K562 (cell line): Measurements from ENCODE around the gene ZNF665. TPM values are rescaled to one million over a fixed set of nuclear protein-coding genes. Genes with fewer than 3 reads are reported as not detected.

ENCODE experiments used
- BCL6 ChIP-seq: fragments of 250-450 bp; sonication (Bioruptor Pico); IDR thresholded peaks from 2 replicates; pipeline ENCODE4 v1.4.0; 2020
- BRD4 ChIP-seq: fragments of 200-600 bp; sonication (generic); IDR thresholded peaks from 2 replicates; pipeline ENCODE4 v1.6.1; 2017; ENCODE audit warnings: inconsistent platforms
- BRF1 ChIP-seq: IDR thresholded peaks from 3 replicates; pipeline ENCODE4 v1.6.1; 2011; ENCODE audit warnings: borderline replicate concordance, mild to moderate bottlenecking; ENCODE audit not compliant: insufficient read length; ENCODE audit errors: extremely low read depth
- CREM ChIP-seq: IDR thresholded peaks from 2 replicates; pipeline ENCODE4 v1.6.1; 2014; ENCODE audit warnings: antibody characterized with exemption, low read depth
- DNMT1 ChIP-seq: fragments of 450-650 bp; IDR thresholded peaks from 2 replicates; pipeline ENCODE4 v1.6.1; 2016; ENCODE audit warnings: antibody characterized with exemption, mild to moderate bottlenecking
- ETV5 ChIP-seq: sonication (generic); formaldehyde crosslinking; IDR thresholded peaks from 2 replicates; pipeline ENCODE4 v1.4.0; 2020; ENCODE audit warnings: low read depth, mild to moderate bottlenecking, missing genetic modification reagents
- ETV6 ChIP-seq, 3 experiments: fragments of 150-350 bp in 1 of 3; sonication (generic) in 1 of 3; formaldehyde crosslinking in 1 of 3; IDR thresholded peaks; 2 replicates each; pipeline versions ENCODE4 v1.6.1 to v1.8.0; 2014 to 2022; ENCODE audit warnings: borderline replicate concordance in 2 of 3, low read depth in 2 of 3, antibody characterized with exemption in 1 of 3, low read length in 1 of 3, mild to moderate bottlenecking in 1 of 3, missing genetic modification reagents in 1 of 3
- HNRNPH1 ChIP-seq: fragments of 200-400 bp; formaldehyde crosslinking; optimal IDR thresholded peaks from 2 replicates; pipeline ENCODE3; 2017; ENCODE audit warnings: low read depth, mild to moderate bottlenecking, low read length, moderate library complexity
- ID3 ChIP-seq, 2 experiments: fragments of 250-450 bp in 1 of 2; fragments of 450-650 bp in 1 of 2; sonication (Bioruptor Pico) in 1 of 2; IDR thresholded peaks; 2 replicates each; pipeline versions ENCODE4 v1.6.1 to v1.8.0; 2016 to 2021; ENCODE audit warnings: mild to moderate bottlenecking in 2 of 2, moderate library complexity in 2 of 2, missing compliant biosample characterization in 1 of 2, missing genetic modification characterization in 1 of 2
- KAT7 ChIP-seq: sonication (generic); formaldehyde crosslinking; IDR thresholded peaks from 2 replicates; pipeline ENCODE4 v1.8.0; 2022; ENCODE audit warnings: missing genetic modification reagents, mild to moderate bottlenecking, borderline replicate concordance
- MAFF ChIP-seq: IDR thresholded peaks from 2 replicates; pipeline ENCODE4 v1.6.1; 2012; ENCODE audit warnings: low read length, improper control_type of control experiment
- MECOM ChIP-seq: fragments of 250-450 bp; sonication (Bioruptor Pico); IDR thresholded peaks from 2 replicates; pipeline ENCODE4 v1.8.0; 2022; ENCODE audit warnings: inconsistent platforms
- POLR3G ChIP-seq: IDR thresholded peaks from 2 replicates; pipeline ENCODE4 v1.6.1; 2011; ENCODE audit not compliant: insufficient read length, insufficient replicate concordance; ENCODE audit errors: extremely low read depth
- RBM22 ChIP-seq: fragments of 200-400 bp; formaldehyde crosslinking; IDR thresholded peaks from 2 replicates; pipeline ENCODE4 v1.6.1; 2018; ENCODE audit warnings: low read length, low read depth; ENCODE audit not compliant: poor library complexity, severe bottlenecking
- RHOXF2B ChIP-seq: fragments of 250-450 bp; sonication (Bioruptor Pico); conservative IDR thresholded peaks from 2 replicates; pipeline ENCODE4 v1.5.1; 2021
- SP1 ChIP-seq: sonication (generic); formaldehyde crosslinking; IDR thresholded peaks from 2 replicates; pipeline ENCODE4 v1.8.1; 2022; ENCODE audit warnings: mild to moderate bottlenecking, missing genetic modification reagents
- TCF7 ChIP-seq: sonication (generic); IDR thresholded peaks from 2 replicates; pipeline ENCODE4 v1.6.1; 2016; ENCODE audit warnings: antibody characterized with exemption, borderline replicate concordance
- TFAM ChIP-seq: fragments of 250-450 bp; sonication (Bioruptor Pico); conservative IDR thresholded peaks from 2 replicates; pipeline ENCODE4 v1.5.0; 2021; ENCODE audit warnings: mild to moderate bottlenecking, moderate library complexity
- THAP7 ChIP-seq: fragments of 250-450 bp; sonication (Bioruptor Pico); IDR thresholded peaks from 2 replicates; pipeline ENCODE4 v1.5.0; 2021
- THRAP3 ChIP-seq: fragments of 450-650 bp; IDR thresholded peaks from 2 replicates; pipeline ENCODE4 v1.6.1; 2016; ENCODE audit warnings: mild to moderate bottlenecking, inconsistent platforms, borderline replicate concordance
- WHSC1 ChIP-seq: IDR thresholded peaks from one replicate; pipeline ENCODE4 v1.6.1; 2012; ENCODE audit warnings: low read length, control low read depth, inconsistent platforms
- ZBTB8A ChIP-seq: fragments of 450-650 bp; IDR thresholded peaks from 2 replicates; pipeline ENCODE4 v1.6.1; 2018; ENCODE audit warnings: mild to moderate bottlenecking, moderate library complexity; ENCODE audit not compliant: partially characterized antibody
- ZFPM2 ChIP-seq: fragments of 250-450 bp; sonication (Bioruptor Pico); IDR thresholded peaks from 2 replicates; pipeline ENCODE4 v1.5.1; 2022; ENCODE audit warnings: mild to moderate bottlenecking
- ZKSCAN8 ChIP-seq: fragments of 200-800 bp; sonication (Bioruptor generic); IDR thresholded peaks from 2 replicates; pipeline ENCODE4 v1.6.1; 2016; ENCODE audit warnings: missing genetic modification characterization, missing compliant biosample characterization
- ZNF518B ChIP-seq: fragments of 250-450 bp; sonication (Bioruptor Pico); IDR thresholded peaks from 2 replicates; pipeline ENCODE4 v1.5.0; 2021; ENCODE audit warnings: mild to moderate bottlenecking, moderate library complexity
- ZNF584 ChIP-seq: fragments of 200-800 bp; sonication (Bioruptor generic); IDR thresholded peaks from 2 replicates; pipeline ENCODE4 v1.6.1; 2016; ENCODE audit warnings: low read depth, mild to moderate bottlenecking, missing genetic modification characterization, missing compliant biosample characterization
- ZSCAN29 ChIP-seq: fragments of 450-650 bp; IDR thresholded peaks from 2 replicates; pipeline ENCODE4 v1.6.1; 2017
- polyA plus RNA-seq, 8 experiments: library from polyadenylated mRNA; depleted of rRNA in 4 of 8; stranded (reverse) in 5 of 8; unstranded in 3 of 8; fragments of >200 nt; fragmentation: Nextera tagmentation in 2 of 8; fragmentation: Illumina TruSeq in 1 of 8; extraction: Ambion mirVana in 2 of 8; extraction: Trizol in 1 of 8; gene quantifications; 2 replicates each; pipeline versions ENCODE4 v1.2.1 to v1.2.3, GENCODE V29; 2011 to 2014; ENCODE audit warnings: inconsistent platforms in 1 of 8, missing spikeins in 1 of 8
- total RNA-seq, 7 experiments: library from RNA; depleted of rRNA in 6 of 7; stranded (reverse); fragments of >200 nt in 6 of 7; fragmentation: Illumina TruSeq in 2 of 7; extraction: Trizol in 2 of 7; gene quantifications; 2 replicates each; pipeline versions ENCODE4 v1.2.1 to v1.2.3, GENCODE V29; 2011 to 2021; ENCODE audit warnings: low replicate concordance in 1 of 7

ZNF665 gene
- total and polyA plus RNA-seq, 9 of the 15 experiments (the other 6 are each of a cell fraction or from before 2014, with no cell fraction given): 1.9 to 7.6 (median 2.8) TPM

GRCh38 chr19:53161123-53161522 lies 32.0 kb downstream of the ZNF665 start (continued):
- 0 out of 4 replicates have a peak, but pooled peaks of 1 of the 2 experiments have one; percentile 42 for TF ChIP-seq ETV6 (IDR thresholded peaks at IDR 0.05; ENCODE audit: borderline replicate concordance in 1 of 2, low read depth in 2 of 2, low read length in 1 of 2)
- TF ChIP-seq ETV6 (CRISPR knock-in tag; IDR thresholded peaks at IDR 0.05; ENCODE audit: borderline replicate concordance): no peak
- peak; percentile 53; the same call in 1 of the 2 replicates for TF ChIP-seq ZNF584 (CRISPR knock-in tag)
- TF ChIP-seq SP1 (CRISPR knock-in tag): peak; percentile 67; the same call in 1 of the 2 replicates
- no peak for TF ChIP-seq ID3 (CRISPR knock-in tag; IDR thresholded peaks at IDR 0.05)
- TF ChIP-seq ID3 (tag; IDR thresholded peaks at IDR 0.05): peak; percentile 33; the same call in 1 of the 2 replicates
- TF ChIP-seq ETV5: no peak
- TF ChIP-seq POLR3G: no peak
- peak; percentile 79; the same call in 1 of the 2 replicates for TF ChIP-seq MECOM (CRISPR knock-in tag)
- no peak for TF ChIP-seq ZKSCAN8 (CRISPR knock-in tag)
- no peak for TF ChIP-seq DNMT1
- TF ChIP-seq RHOXF2B (CRISPR knock-in tag): no peak
- TF ChIP-seq TFAM (CRISPR knock-in tag): no peak
- TF ChIP-seq WHSC1: no peak
- no peak for TF ChIP-seq TCF7
- no peak for TF ChIP-seq BCL6 (CRISPR knock-in tag)
- no peak for TF ChIP-seq RBM22
- TF ChIP-seq KAT7 (CRISPR knock-in tag): no peak
- TF ChIP-seq BRF1: no peak
- TF ChIP-seq THAP7 (CRISPR knock-in tag): no peak
- TF ChIP-seq ZBTB8A: no peak
- TF ChIP-seq MAFF: no peak
- TF ChIP-seq ZFPM2 (CRISPR knock-in tag): no peak
- TF ChIP-seq ZNF518B (CRISPR knock-in tag): no peak
- no peak for TF ChIP-seq ZSCAN29
- peak; percentile 48 for TF ChIP-seq CREM
- no peak for TF ChIP-seq THRAP3
- no peak for TF ChIP-seq BRD4
- no peak for TF ChIP-seq HNRNPH1
